A549 (cell line): Measurements from ENCODE around the gene JOSD2.

ENCODE experiments used
- CBX8 ChIP-seq: fragments of 200-600 bp; sonication (generic); IDR thresholded peaks from 2 replicates; pipeline ENCODE4 v1.6.1; 2016
- EP300 ChIP-seq, 2 experiments: fragments of >200 bp; sonication (Bioruptor Twin); formaldehyde crosslinking; IDR thresholded peaks; 2 replicates in 1 of 2; 3 replicates in 1 of 2; pipeline ENCODE4 v1.6.1; 2016 to 2017
- MAZ ChIP-seq: fragments of 150-350 bp; IDR thresholded peaks from 2 replicates; pipeline ENCODE4 v1.6.1; 2014; ENCODE audit warnings: antibody characterized with exemption, low read depth, low read length, borderline replicate concordance
- POLR2A ChIP-seq: IDR thresholded peaks from 2 replicates; pipeline ENCODE4 v1.6.1; 2012; ENCODE audit warnings: mild to moderate bottlenecking, low read length
- RAD21 ChIP-seq, 2 experiments: fragments of >200 bp in 1 of 2; sonication (Bioruptor Twin) in 1 of 2; formaldehyde crosslinking in 1 of 2; IDR thresholded peaks in 1 of 2; conservative IDR thresholded peaks in 1 of 2; 2 replicates in 1 of 2; 3 replicates in 1 of 2; pipeline ENCODE4 v1.6.1; 2012 to 2018; ENCODE audit warnings: inconsistent platforms in 1 of 2
- SREBF2 ChIP-seq: fragments of 450-650 bp; IDR thresholded peaks from 2 replicates; pipeline ENCODE4 v1.6.1; 2014; ENCODE audit warnings: mild to moderate bottlenecking, moderate library complexity
- USF2 ChIP-seq: fragments of 450-650 bp; IDR thresholded peaks from 2 replicates; pipeline ENCODE4 v1.6.1; 2014; ENCODE audit warnings: antibody characterized with exemption
- TF ChIP-seq, protein P1 (sequence below): fragments of >200 bp; sonication (Bioruptor Twin); formaldehyde crosslinking; IDR thresholded peaks from 3 replicates; pipeline ENCODE4 v1.5.1; 2016
- TF ChIP-seq, protein P2 (sequence below): fragments of 150-350 bp; IDR thresholded peaks from 2 replicates; pipeline ENCODE4 v1.6.1; 2014; ENCODE audit warnings: low read depth, mild to moderate bottlenecking, low read length

DNA sequence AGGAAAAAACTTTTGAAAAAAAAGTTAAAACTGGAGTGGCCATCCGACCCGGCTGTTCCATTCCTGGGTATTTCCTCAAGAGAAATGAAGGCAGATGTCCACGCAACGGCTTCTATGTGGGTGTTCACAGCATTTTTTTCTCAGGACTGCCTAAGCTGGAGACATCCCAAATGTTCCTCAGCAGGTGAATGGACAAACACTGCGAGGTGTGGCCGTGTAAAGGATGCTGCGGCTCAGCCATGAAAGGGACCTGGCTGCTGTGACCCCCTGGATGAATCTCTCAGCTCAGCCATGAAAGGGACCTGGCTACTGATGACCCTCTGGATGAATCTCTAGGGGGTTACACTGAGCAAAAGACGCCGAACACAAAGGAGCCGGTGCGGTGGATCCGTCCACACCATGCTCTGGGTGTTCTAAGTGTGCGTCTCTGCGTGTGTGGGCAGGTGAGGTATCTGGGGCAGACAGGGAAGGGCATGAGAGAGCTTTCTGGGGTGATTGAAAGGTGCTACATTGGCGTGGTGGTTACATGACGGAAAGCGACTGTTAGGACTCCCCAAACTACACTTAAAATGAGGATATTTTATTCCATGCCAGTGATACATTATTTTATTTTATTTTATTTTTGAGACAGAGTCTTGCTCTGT, 10.0 kb upstream of the JOSD2 start:
- no peak for TF ChIP-seq POLR2A
- no peak for TF ChIP-seq SREBF2
- TF ChIP-seq CBX8: no peak
- TF ChIP-seq, protein P1, sequence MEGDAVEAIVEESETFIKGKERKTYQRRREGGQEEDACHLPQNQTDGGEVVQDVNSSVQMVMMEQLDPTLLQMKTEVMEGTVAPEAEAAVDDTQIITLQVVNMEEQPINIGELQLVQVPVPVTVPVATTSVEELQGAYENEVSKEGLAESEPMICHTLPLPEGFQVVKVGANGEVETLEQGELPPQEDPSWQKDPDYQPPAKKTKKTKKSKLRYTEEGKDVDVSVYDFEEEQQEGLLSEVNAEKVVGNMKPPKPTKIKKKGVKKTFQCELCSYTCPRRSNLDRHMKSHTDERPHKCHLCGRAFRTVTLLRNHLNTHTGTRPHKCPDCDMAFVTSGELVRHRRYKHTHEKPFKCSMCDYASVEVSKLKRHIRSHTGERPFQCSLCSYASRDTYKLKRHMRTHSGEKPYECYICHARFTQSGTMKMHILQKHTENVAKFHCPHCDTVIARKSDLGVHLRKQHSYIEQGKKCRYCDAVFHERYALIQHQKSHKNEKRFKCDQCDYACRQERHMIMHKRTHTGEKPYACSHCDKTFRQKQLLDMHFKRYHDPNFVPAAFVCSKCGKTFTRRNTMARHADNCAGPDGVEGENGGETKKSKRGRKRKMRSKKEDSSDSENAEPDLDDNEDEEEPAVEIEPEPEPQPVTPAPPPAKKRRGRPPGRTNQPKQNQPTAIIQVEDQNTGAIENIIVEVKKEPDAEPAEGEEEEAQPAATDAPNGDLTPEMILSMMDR: no peak
- TF ChIP-seq RAD21 (conservative IDR thresholded peaks at IDR 0.05 in 1 of 2, IDR thresholded peaks at IDR 0.05 in 1 of 2): no peak
- no peak for TF ChIP-seq EP300 (IDR thresholded peaks at IDR 0.05)
- TF ChIP-seq USF2: no peak
- TF ChIP-seq MAZ: no peak
- TF ChIP-seq, protein P2, sequence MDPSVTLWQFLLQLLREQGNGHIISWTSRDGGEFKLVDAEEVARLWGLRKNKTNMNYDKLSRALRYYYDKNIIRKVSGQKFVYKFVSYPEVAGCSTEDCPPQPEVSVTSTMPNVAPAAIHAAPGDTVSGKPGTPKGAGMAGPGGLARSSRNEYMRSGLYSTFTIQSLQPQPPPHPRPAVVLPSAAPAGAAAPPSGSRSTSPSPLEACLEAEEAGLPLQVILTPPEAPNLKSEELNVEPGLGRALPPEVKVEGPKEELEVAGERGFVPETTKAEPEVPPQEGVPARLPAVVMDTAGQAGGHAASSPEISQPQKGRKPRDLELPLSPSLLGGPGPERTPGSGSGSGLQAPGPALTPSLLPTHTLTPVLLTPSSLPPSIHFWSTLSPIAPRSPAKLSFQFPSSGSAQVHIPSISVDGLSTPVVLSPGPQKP: no peak
